Transverse colon (tissue), 4 donors: ENCODE measurements around the gene NT5DC1. TPM values are rescaled to one million over a fixed set of nuclear protein-coding genes. Genes with fewer than 3 reads are reported as not detected.

Experiments used
- DNase-seq: peaks from one replicate; pipeline ENCODE4 v3.0.0-alpha.2; 2019
- H3K27ac ChIP-seq, 4 donors: fragments of 200-600 bp; sonication (generic); 2 replicates each; pipeline ENCODE4 v1.5.1; 2016 to 2018; ENCODE audit warnings: inconsistent platforms in 4 of 4
- H3K27me3 ChIP-seq: fragments of 200-600 bp; sonication (generic); 2 replicates; pipeline ENCODE4 v1.5.1; 2017; ENCODE audit warnings: inconsistent platforms
- H3K36me3 ChIP-seq, 4 donors: fragments of 200-600 bp; sonication (generic); 2 replicates each; pipeline ENCODE4 v1.5.1; 2017 to 2019; ENCODE audit warnings: inconsistent platforms in 4 of 4
- H3K4me1 ChIP-seq, 4 donors: fragments of 200-600 bp; sonication (generic); 2 replicates each; pipeline ENCODE4 v1.5.1; 2017 to 2020; ENCODE audit warnings: inconsistent platforms in 4 of 4
- H3K4me3 ChIP-seq, 4 donors: fragments of 200-600 bp; sonication (generic); 1 replicate in 1 of 4; 2 replicates in 3 of 4; pipeline versions ENCODE4 v1.5.1 to v1.6.1; 2017 to 2019; ENCODE audit warnings: inconsistent platforms in 4 of 4
- H3K9me3 ChIP-seq, 2 donors: fragments of 200-600 bp; sonication (generic); 2 replicates each; pipeline ENCODE4 v1.5.1; 2017 to 2019; ENCODE audit warnings: inconsistent platforms in 2 of 2
- EP300 ChIP-seq: sonication (generic); formaldehyde crosslinking; IDR thresholded peaks from one replicate; pipeline ENCODE4 v1.6.1; 2017; ENCODE audit warnings: antibody characterized with exemption, low read depth
- POLR2A ChIP-seq: fragments of 450-650 bp; IDR thresholded peaks from one replicate; pipeline ENCODE4 v1.6.1; 2016; ENCODE audit warnings: antibody characterized with exemption, mild to moderate bottlenecking, moderate library complexity
- POLR2AphosphoS5 ChIP-seq, 3 donors: sonication (generic); formaldehyde crosslinking; IDR thresholded peaks; one replicate each; pipeline ENCODE4 v1.6.1; 2016; ENCODE audit warnings: antibody characterized with exemption in 3 of 3
- WGBS, 2 donors: methylation state at CpG; one replicate each; pipeline ENCODE4 v1.1.5; 2018; ENCODE audit warnings: low coverage in 1 of 2; 5-methylcytosine and 5-hydroxymethylcytosine counted together
- in situ Hi-C, 4 donors: fragments of 200-750 bp; cut with MboI; loops; one replicate each; pipeline versions ENCODE4 v1.15.0 to v1.15.1; 2017; ENCODE audit warnings: low sequenced_read_pairs in 3 of 4, low pct_ligation_motif_present in 1 of 4, low pct_unique_long_range_greater_than_20kb in 1 of 4
- intact Hi-C: fragments of 100-400 bp; cut with DNase I; formaldehyde crosslinking; loops from one replicate; pipeline ENCODE4 v1.15.1; 2023; ENCODE audit warnings: low total_unique reads
- total RNA-seq, 4 donors: library from RNA; depleted of rRNA; stranded (reverse); fragments of >200 nt; gene quantifications; one replicate each; pipeline ENCODE4 v1.1.0, GENCODE V29; 2016
- TF ChIP-seq, protein P1 (sequence below), 5 experiments: fragments of 200-600 bp in 3 of 5; fragments of 450-650 bp in 2 of 5; sonication (generic) in 3 of 5; IDR thresholded peaks; 1 replicate in 2 of 5; 2 replicates in 3 of 5; pipeline ENCODE4 v1.5.1; 2016 to 2017; ENCODE audit warnings: antibody characterized with exemption in 5 of 5, inconsistent platforms in 3 of 5, mild to moderate bottlenecking in 2 of 5, moderate library complexity in 1 of 5

NT5DC1 gene
- 10 to 100 TPM in 2 of 4 donors, 1 to 10 TPM in 2; 5.4 to 18.6 (median 12.4) TPM for total RNA-seq

DNA sequence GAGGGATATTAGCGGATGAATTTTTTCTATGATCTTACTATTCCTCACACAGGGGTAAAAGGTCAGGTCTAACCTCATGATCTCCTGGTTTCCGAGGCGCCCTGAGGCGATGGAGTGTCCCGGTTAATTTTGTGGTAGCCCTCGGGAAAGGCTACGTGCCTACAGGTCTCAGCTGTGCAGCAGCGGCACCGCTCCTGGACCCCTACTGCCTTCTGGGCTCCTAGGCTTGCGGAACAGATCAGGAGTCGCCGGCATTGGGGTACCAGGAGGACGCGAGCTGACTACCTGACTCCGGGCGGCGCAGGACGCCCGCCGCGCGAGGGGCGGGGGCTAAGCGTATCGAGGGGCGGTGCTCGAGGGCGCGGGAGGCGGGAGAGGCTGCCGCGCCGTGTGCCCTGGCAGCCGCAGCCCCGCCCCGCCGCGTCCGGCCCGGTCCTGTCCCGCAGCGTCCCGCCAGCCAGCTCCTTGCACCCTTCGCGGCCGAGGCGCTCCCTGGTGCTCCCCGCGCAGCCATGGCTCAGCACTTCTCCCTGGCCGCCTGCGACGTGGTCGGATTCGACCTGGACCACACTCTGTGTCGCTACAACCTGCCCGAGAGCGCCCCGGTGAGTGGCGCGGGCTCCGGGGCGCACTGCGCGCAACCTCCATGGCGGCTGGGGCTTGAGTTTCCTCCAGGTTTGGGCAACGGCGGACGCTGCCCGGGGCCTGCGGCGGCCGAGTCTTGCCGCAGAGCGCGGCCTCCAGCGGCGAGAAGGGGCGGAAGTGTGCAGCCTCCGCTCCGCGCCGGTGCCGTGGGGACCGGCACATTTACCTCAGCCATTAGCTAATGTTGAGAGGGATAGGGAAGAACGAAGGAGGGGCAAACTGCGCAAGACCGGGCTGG, at the start of gene NT5DC1:
NT5DC1 (plus strand) TSS at position 435 of the 883 bp plus-strand sequence; CDS start at position 513, 78 bp downstream.
- 0% methylated on average over 1 to 76 of the region's 87 CpGs for WGBS, 2 donors
- in situ Hi-C loops, result no loop called here
- Histone ChIP-seq H3K36me3 (no peaks in the 10 kb centered on the region), H3K9me3 (no peaks in the 10 kb centered on the region), H3K4me3 (peak within 1 kb of the TSS; percentile 66 to 82 (median 70)), H3K4me1 (peaks cover 9 to 35% (median 12%) of the 10 kb centered on the region in 4 donors), H3K27ac (peak within 1 kb of the TSS; percentile 93 to 97 (median 96)), H3K27me3 (no peaks in the 10 kb centered on the region)
- peak; percentile 92 for DNase-seq
- peak; percentile 73 to 87 (median 86) for TF ChIP-seq POLR2AphosphoS5 (IDR thresholded peaks at IDR 0.05)
- TF ChIP-seq EP300, result no peak
- TF ChIP-seq, protein P1, sequence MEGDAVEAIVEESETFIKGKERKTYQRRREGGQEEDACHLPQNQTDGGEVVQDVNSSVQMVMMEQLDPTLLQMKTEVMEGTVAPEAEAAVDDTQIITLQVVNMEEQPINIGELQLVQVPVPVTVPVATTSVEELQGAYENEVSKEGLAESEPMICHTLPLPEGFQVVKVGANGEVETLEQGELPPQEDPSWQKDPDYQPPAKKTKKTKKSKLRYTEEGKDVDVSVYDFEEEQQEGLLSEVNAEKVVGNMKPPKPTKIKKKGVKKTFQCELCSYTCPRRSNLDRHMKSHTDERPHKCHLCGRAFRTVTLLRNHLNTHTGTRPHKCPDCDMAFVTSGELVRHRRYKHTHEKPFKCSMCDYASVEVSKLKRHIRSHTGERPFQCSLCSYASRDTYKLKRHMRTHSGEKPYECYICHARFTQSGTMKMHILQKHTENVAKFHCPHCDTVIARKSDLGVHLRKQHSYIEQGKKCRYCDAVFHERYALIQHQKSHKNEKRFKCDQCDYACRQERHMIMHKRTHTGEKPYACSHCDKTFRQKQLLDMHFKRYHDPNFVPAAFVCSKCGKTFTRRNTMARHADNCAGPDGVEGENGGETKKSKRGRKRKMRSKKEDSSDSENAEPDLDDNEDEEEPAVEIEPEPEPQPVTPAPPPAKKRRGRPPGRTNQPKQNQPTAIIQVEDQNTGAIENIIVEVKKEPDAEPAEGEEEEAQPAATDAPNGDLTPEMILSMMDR (IDR thresholded peaks at IDR 0.05), result peak; percentile 26 to 67 (median 34)
- TF ChIP-seq POLR2A, result peak; percentile 82
- intact Hi-C loops, result no loop called here

DNA sequence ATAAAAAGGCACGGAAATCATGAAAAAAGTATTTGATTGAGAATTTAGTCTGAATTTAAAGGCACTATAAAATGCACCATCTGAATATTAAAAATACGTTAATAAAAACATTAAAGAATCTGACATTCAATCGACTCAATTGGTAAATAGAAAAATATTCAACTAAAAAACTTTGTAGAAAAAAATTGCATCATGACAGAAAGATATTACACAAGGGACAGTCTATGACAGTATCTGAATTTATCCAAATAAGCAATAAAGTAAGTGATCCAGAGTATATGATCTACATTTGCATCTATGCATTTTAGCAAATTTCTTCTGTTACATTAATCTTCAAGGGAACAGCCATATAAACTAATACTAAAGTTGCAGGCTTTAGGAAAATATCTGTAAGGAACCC, 49.4 kb upstream of the NT5DC1 start:
- no peak overlapping the region for H3K4me3 ChIP-seq
- H3K4me1 ChIP-seq, result peaks cover 0 to 28% (median 11%) of the 10 kb centered on the region in 4 donors
- intact Hi-C loops, result no loop called here
- H3K36me3 ChIP-seq, result no peaks in the 10 kb centered on the region
- no peaks in the 10 kb centered on the region for H3K27me3 ChIP-seq
- no peak for TF ChIP-seq EP300
- TF ChIP-seq, protein P1 (IDR thresholded peaks at IDR 0.05), result no peak
- TF ChIP-seq POLR2AphosphoS5 (IDR thresholded peaks at IDR 0.05), result no peak
- no peak for TF ChIP-seq POLR2A
- WGBS, 2 donors, result 95 to 96% methylated on average over 3 of the region's 3 CpGs
- no peak overlapping the region for H3K27ac ChIP-seq
- in situ Hi-C loops, result no loop called here
- H3K9me3 ChIP-seq, result no peaks in the 10 kb centered on the region
- DNase-seq, result no peak

DNA sequence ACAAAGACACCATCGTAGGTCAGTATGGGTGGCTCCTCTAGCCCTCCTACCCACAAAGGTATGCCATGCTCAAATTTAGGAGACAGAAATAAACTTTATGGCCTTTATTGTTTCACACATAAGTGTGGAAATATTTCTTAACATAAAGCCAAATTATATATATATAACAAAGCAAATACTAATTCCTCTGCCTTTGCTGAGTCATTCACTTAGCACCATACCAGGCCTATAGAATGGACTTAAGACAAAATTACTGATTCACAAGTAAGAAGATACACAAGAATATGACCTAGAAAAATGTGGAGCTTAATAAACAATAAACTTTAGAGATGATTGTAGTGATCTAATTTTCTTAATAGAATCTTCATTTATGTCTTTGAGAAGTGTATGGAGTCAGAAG, 45.1 kb upstream of the NT5DC1 start:
- no peaks in the 10 kb centered on the region for H3K36me3 ChIP-seq
- WGBS, 2 donors, result 59 to 83% methylated on average over 1 of the region's 1 CpG
- intact Hi-C loops, result no loop called here
- H3K9me3 ChIP-seq, result no peaks in the 10 kb centered on the region
- peaks cover 0 to 29% (median 3%) of the 10 kb centered on the region in 4 donors for H3K4me1 ChIP-seq
- no peak for TF ChIP-seq EP300
- no peak for TF ChIP-seq POLR2A
- TF ChIP-seq POLR2AphosphoS5 (IDR thresholded peaks at IDR 0.05), result no peak
- TF ChIP-seq, protein P1 (IDR thresholded peaks at IDR 0.05), result no peak
- H3K4me3 ChIP-seq, result no peak overlapping the region
- no peaks in the 10 kb centered on the region for H3K27me3 ChIP-seq
- in situ Hi-C loops, result no loop called here
- no peak for DNase-seq
- no peak overlapping the region for H3K27ac ChIP-seq

DNA sequence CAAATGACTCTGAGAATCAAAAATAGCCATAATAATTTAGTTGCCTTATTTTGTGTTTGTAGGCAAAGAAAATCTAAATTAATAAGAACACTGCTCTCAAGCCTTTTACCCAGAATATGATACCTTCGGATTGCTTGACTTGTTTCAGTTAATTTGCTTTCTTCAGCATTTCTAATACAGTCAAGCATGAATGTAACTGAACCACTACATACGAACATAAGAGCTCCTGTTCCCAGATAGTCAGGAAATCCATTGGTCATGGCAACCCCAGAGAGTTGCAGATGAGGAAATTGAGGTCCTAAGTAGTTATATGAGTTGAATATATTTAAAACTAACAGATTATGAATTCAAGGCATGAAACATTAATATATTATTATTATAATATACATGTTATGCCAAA, 42.9 kb upstream of the NT5DC1 start:
- Histone ChIP-seq H3K27ac (peak overlapping the region in 1 of 4 donors; percentile 93), H3K4me1 (peaks cover 0 to 32% (median 9%) of the 10 kb centered on the region in 4 donors), H3K9me3 (no peaks in the 10 kb centered on the region), H3K27me3 (no peaks in the 10 kb centered on the region), H3K4me3 (peak overlapping the region in 2 of 4 donors; percentile 45 to 51), H3K36me3 (no peaks in the 10 kb centered on the region)
- TF ChIP-seq POLR2AphosphoS5 (IDR thresholded peaks at IDR 0.05) (no peak), EP300 (no peak), POLR2A (no peak)
- TF ChIP-seq, protein P1 (IDR thresholded peaks at IDR 0.05), result no peak
- in situ Hi-C loops (no loop called here), intact Hi-C loops (no loop called here)
- WGBS, 2 donors, result 53 to 75% methylated on average over 2 of the region's 2 CpGs
- DNase-seq, result no peak
